HEK293T (cell line): ENCODE data around the gene TINAGL1.

Experiments
- CTCF ChIA-PET: fragments of 350-600 bp; formaldehyde crosslinking; extraction: SDS; loops from one replicate; lab custom pipeline; 2021; ENCODE audit warnings: antibody characterized with exemption, inconsistent platforms; lab: Yijun Ruan, JAX
- POLR2A ChIA-PET: fragments of 350-600 bp; formaldehyde crosslinking; extraction: SDS; loops from one replicate; lab custom pipeline; 2020; ENCODE audit warnings: antibody characterized with exemption, inconsistent platforms; lab: Yijun Ruan, JAX
- DNase-seq: peaks from one replicate; pipeline ENCODE4 v3.0.0; 2012; ENCODE audit warnings: mixed read lengths; ENCODE audit errors: extremely low spot score
- ARNT ChIP-seq: fragments of 450-650 bp; IDR thresholded peaks from 2 replicates; pipeline ENCODE4 v1.6.1; 2017; ENCODE audit warnings: mild to moderate bottlenecking
- BHLHE40 ChIP-seq: fragments of 450-650 bp; IDR thresholded peaks from 2 replicates; pipeline ENCODE4 v1.6.1; 2016; ENCODE audit warnings: mild to moderate bottlenecking, moderate library complexity, borderline replicate concordance
- CTBP1 ChIP-seq: fragments of 450-650 bp; IDR thresholded peaks from 2 replicates; pipeline ENCODE4 v1.6.1; 2016; ENCODE audit warnings: borderline replicate concordance
- ELF4 ChIP-seq: fragments of 450-650 bp; IDR thresholded peaks from 2 replicates; pipeline ENCODE4 v1.6.1; 2017; ENCODE audit warnings: antibody characterized with exemption
- FOXA1 ChIP-seq: fragments of 450-650 bp; IDR thresholded peaks from 2 replicates; pipeline ENCODE4 v1.6.1; 2016; ENCODE audit warnings: mild to moderate bottlenecking
- FOXK2 ChIP-seq: fragments of 450-650 bp; IDR thresholded peaks from 2 replicates; pipeline ENCODE4 v1.6.1; 2016; ENCODE audit warnings: mild to moderate bottlenecking
- FOXM1 ChIP-seq: fragments of 450-650 bp; IDR thresholded peaks from 2 replicates; pipeline ENCODE4 v1.6.1; 2017; ENCODE audit warnings: mild to moderate bottlenecking, borderline replicate concordance
- HDGF ChIP-seq: fragments of 450-650 bp; IDR thresholded peaks from 2 replicates; pipeline ENCODE4 v1.6.1; 2017; ENCODE audit warnings: antibody characterized with exemption, borderline replicate concordance
- L3MBTL2 ChIP-seq: fragments of 450-650 bp; conservative IDR thresholded peaks from 2 replicates; pipeline ENCODE4 v1.6.1; 2016; ENCODE audit warnings: mild to moderate bottlenecking
- LEF1 ChIP-seq: fragments of 450-650 bp; IDR thresholded peaks from 2 replicates; pipeline ENCODE4 v1.6.1; 2017; ENCODE audit warnings: mild to moderate bottlenecking, borderline replicate concordance
- NFRKB ChIP-seq: fragments of 450-650 bp; IDR thresholded peaks from 2 replicates; pipeline ENCODE4 v1.6.1; 2016; ENCODE audit warnings: mild to moderate bottlenecking, moderate library complexity
- PKNOX1 ChIP-seq: fragments of 450-650 bp; IDR thresholded peaks from 2 replicates; pipeline ENCODE4 v1.6.1; 2016
- SP1 ChIP-seq: fragments of 450-650 bp; IDR thresholded peaks from 2 replicates; pipeline ENCODE4 v1.6.1; 2017
- SUZ12 ChIP-seq: fragments of 450-650 bp; IDR thresholded peaks from 2 replicates; pipeline ENCODE4 v1.6.1; 2016; ENCODE audit warnings: mild to moderate bottlenecking
- TARDBP ChIP-seq: fragments of 450-650 bp; IDR thresholded peaks from 2 replicates; pipeline ENCODE4 v1.6.1; 2016
- ZNF384 ChIP-seq: fragments of 450-650 bp; IDR thresholded peaks from 2 replicates; pipeline ENCODE4 v1.6.1; 2016

Gene TINAGL1

GRCh38 chr1:31562707-31563360, 13.5 kb upstream of the TINAGL1 start:
- DNase-seq: no peak

GRCh38 chr1:31564606-31564989, 11.7 kb upstream of the TINAGL1 start:
- TF ChIP-seq L3MBTL2 (no peak), SP1 (no peak), TARDBP (no peak), FOXK2 (no peak), NFRKB (no peak)
- ChIA-PET POLR2A (no interaction called here), CTCF (interaction anchor here (0.8 to 1.4 kb wide), 3 partner anchors 23 to 64 kb away, joined by 3 to 4 read pairs (median 3); no protein-coding TSS in a partner anchor)
- peak; percentile 12 for DNase-seq

More at GRCh38 chr1:31562707-31563360, 13.5 kb upstream of the TINAGL1 start:
- ChIA-PET CTCF (interaction anchor here (0.8 to 1.0 kb wide), 2 partner anchors 8 to 28 kb away, joined by 4 to 5 read pairs; no protein-coding TSS in a partner anchor), POLR2A (interaction anchor here (0.8 kb wide), 1 partner anchor 82 kb away, joined by 3 read pairs; no protein-coding TSS in a partner anchor)
- TF ChIP-seq SP1 (no peak), HDGF (no peak), TARDBP (no peak), FOXK2 (no peak), SUZ12 (no peak), PKNOX1 (no peak), FOXM1 (no peak)

- TF ChIP-seq ZNF384 (no peak), LEF1 (no peak), PKNOX1 (no peak), HDGF (no peak), FOXK2 (no peak), ELF4 (no peak), FOXM1 (no peak), L3MBTL2 (no peak), ARNT (no peak), SP1 (no peak), BHLHE40 (no peak), NFRKB (no peak), FOXA1 (no peak)
- POLR2A ChIA-PET: no interaction called here
- CTCF ChIA-PET: no interaction called here
- no peak for DNase-seq
These were observed 8.3 kb upstream of the TINAGL1 start for GRCh38 chr1:31567956-31568570.

GRCh38 chr1:31568895-31569595, 7.3 kb upstream of the TINAGL1 start:
- TF ChIP-seq FOXK2 (no peak), BHLHE40 (no peak)
- CTCF ChIA-PET: no interaction called here
- POLR2A ChIA-PET: no interaction called here
- peak; percentile 9 for DNase-seq

GRCh38 chr1:31569596-31570173, 6.6 kb upstream of the TINAGL1 start:
- POLR2A ChIA-PET: interaction anchor here (0.8 kb wide), 1 partner anchor 444 kb away, joined by 3 read pairs; the partner anchor contains the start of gene KHDRBS1
- TF ChIP-seq SP1 (no peak), PKNOX1 (no peak), TARDBP (no peak), L3MBTL2 (no peak), ELF4 (no peak)
- CTCF ChIA-PET: no interaction called here

GRCh38 chr1:31570228-31570627, 6.1 kb upstream of the TINAGL1 start:
- no peak for TF ChIP-seq ELF4
- no peak for TF ChIP-seq FOXK2
- no peak for TF ChIP-seq NFRKB
- no peak for TF ChIP-seq LEF1
- TF ChIP-seq FOXM1: no peak
- TF ChIP-seq HDGF: no peak
- TF ChIP-seq FOXA1: no peak
- TF ChIP-seq BHLHE40: no peak
- TF ChIP-seq ARNT: no peak
- TF ChIP-seq SUZ12: no peak
- TF ChIP-seq CTBP1: no peak
- TF ChIP-seq ZNF384: no peak
- no peak for TF ChIP-seq TARDBP
- no peak for TF ChIP-seq SP1
- no peak for TF ChIP-seq L3MBTL2
- no peak for TF ChIP-seq PKNOX1
- no peak for DNase-seq
- ChIA-PET CTCF (interaction anchor here (0.6 to 1.5 kb wide), 3 partner anchors 17 to 1916 kb away, joined by 3 read pairs; no protein-coding TSS in a partner anchor), POLR2A (interaction anchor here (0.8 kb wide), 1 partner anchor 443 kb away, joined by 3 read pairs; the partner anchor contains the start of gene KHDRBS1)

More at GRCh38 chr1:31569596-31570173, 6.6 kb upstream of the TINAGL1 start:
- DNase-seq: no peak
